Transverse colon (tissue), 4 donors: ENCODE data around the gene GABPA.
A peak's percentile ranks its signal among the peaks of the same experiment; 100 is the strongest.

Experiments used
- CTCF ChIP-seq, 5 experiments: fragments of 200-600 bp in 3 of 5; fragments of 450-650 bp in 2 of 5; sonication (generic) in 3 of 5; IDR thresholded peaks; 1 replicate in 2 of 5; 2 replicates in 3 of 5; pipeline ENCODE4 v1.5.1; 2016 to 2017; ENCODE audit warnings: antibody characterized with exemption in 5 of 5, inconsistent platforms in 3 of 5, mild to moderate bottlenecking in 2 of 5, moderate library complexity in 1 of 5
- EP300 ChIP-seq: sonication (generic); formaldehyde crosslinking; IDR thresholded peaks from one replicate; pipeline ENCODE4 v1.6.1; 2017; ENCODE audit warnings: antibody characterized with exemption, low read depth
- POLR2A ChIP-seq: fragments of 450-650 bp; IDR thresholded peaks from one replicate; pipeline ENCODE4 v1.6.1; 2016; ENCODE audit warnings: antibody characterized with exemption, mild to moderate bottlenecking, moderate library complexity
- POLR2AphosphoS5 ChIP-seq, 3 donors: sonication (generic); formaldehyde crosslinking; IDR thresholded peaks; one replicate each; pipeline ENCODE4 v1.6.1; 2016; ENCODE audit warnings: antibody characterized with exemption in 3 of 3

GRCh38 chr21:25734654-25734903 is 193 bp upstream of the GABPA start:
- TF ChIP-seq CTCF (IDR thresholded peaks at IDR 0.05) (no peak), POLR2AphosphoS5 (IDR thresholded peaks at IDR 0.05) (peak; percentile 91 to 98 (median 96)), POLR2A (peak; percentile 96), EP300 (no peak)
